EL (cell line): ENCODE measurements around the gene FAM209B.
"Not testable (repeated sequence)": the region's sequence is repeated elsewhere in the genome, so short reads cannot be mapped to it uniquely, and the experiment has no call there.

Experiments used
- DNase-seq: peaks from one replicate; pipeline ENCODE4 v3.0.0-alpha.2; 2016

The FAM209B gene, protein sequence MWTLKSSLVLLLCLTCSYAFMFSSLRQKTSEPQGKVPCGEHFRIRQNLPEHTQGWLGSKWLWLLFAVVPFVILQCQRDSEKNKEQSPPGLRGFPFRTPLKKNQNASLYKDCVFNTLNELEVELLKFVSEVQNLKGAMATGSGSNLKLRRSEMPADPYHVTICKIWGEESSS

DNA sequence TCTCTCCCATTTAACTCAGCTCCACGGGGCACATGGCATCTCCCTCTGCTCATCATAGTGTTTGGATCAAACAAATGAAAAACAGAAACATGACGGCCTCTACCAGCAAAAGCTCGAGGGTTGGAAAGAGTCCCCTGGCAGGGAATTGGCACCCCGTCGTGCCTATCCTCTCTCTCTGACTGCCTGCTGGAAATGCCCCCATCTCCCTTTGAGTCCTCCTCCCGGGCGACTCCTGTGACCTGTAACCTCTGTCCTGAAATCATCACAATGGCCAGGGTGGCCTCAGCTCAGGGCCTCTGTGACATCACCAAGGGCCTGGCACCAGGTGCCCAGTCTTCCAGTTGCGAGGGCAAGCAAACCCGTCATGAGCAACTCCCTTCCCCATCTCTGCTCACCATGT is at the start of gene FAM209B:
TSS of gene FAM209B (plus strand) at position 301 of the 400 bp plus-strand sequence. CDS start at position 397, 96 bp downstream.
- DNase-seq = not testable (repeated sequence)

DNA sequence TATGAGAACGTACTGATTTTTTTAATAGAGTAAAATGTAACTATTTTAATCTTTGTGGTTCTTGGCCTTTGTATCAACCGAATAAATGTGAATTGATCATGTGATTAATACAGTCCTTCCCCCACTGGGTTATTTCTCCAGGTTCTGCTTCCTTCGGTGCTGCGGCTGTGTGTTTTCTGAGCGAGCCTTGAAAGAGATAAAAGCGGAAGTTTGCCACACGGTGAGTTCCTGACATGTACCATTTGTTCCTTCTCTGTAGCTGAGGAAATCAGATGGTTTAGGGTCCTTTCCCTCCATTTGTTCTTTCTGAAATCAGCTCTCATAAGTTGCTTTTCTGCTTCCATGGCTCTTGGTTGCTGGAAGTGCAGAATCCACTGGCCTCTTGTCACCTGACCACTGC is 49.1 kb upstream of the FAM209B start:
- no peak for DNase-seq

DNA sequence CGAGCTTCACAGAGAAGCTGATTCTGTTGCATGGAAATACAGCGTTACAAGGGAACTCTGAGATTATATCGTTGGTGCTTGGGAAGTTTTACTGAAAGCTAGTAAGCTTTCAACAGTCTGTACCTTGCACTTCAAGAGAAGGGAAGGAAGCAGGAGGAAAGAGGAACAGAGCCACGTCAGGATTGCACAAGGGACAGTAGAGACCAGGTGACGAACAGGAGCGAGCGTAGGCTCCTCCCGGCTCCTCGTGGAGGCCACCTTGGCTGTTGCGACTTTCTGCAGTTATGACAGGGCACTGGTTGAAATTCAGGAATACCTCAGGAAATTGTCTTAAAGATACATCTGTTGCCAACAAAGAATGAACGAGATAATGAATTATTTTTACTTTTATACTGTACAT is 45.8 kb upstream of the FAM209B start:
- DNase-seq = no peak

DNA sequence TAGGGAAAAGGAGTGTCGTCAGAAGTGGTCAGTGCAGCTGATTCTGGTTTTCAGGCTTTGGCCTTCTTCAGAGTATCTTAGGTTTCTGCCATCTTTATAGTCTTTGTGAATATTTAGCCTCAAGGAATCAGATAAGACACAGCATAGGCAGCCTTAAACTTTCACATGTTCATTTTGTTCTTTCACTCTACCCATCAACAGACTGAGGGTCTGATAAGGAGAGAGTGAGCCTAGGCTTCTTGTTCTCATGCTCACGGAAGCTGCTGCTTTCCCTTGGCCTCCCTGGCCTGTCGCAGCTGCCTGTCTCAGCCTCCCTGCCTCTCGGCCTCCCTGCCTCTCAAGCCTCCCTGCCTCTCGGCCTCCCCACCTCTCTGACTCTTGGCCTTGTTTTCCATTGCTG is 44.5 kb upstream of the FAM209B start:
- DNase-seq = no peak

DNA sequence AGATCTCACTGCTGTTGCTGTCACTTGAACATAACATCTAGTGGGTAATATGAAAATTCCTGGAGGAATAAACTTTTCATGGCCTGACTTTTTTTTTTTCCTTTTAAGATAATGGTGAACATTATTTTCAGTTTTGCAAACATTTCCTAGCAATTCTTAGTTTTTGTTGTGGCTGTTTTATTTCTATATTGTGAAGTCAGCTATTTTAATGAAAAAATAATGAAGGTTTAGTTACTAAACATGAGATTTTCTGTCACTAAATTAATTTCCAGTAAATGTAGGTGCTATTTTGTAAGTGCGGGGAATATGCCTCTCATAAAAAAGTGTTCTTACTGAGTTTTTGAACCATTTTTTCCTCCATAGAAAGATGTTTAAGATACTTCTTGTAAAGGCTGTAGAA is 31.9 kb upstream of the FAM209B start:
- DNase-seq = no peak

DNA sequence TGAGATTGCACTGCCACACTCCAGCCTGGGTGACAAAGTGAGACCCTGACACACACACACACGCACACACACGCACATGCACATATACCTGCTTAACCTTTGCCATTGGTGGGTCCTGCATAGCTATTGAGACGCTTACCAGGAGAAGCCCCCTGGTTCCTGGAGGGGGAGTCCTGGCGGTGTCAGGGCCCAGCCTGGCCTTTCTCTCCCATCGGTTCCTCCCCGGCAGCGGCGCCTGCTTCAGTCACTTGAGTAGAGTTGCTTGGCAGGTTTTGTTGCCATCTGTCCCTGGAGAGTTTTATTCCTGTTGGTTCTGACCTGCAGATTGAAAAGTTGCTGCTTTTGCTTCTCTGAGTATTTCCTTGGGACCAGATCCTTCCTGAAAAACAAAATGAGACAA is 29.1 kb upstream of the FAM209B start:
- no peak for DNase-seq

DNA sequence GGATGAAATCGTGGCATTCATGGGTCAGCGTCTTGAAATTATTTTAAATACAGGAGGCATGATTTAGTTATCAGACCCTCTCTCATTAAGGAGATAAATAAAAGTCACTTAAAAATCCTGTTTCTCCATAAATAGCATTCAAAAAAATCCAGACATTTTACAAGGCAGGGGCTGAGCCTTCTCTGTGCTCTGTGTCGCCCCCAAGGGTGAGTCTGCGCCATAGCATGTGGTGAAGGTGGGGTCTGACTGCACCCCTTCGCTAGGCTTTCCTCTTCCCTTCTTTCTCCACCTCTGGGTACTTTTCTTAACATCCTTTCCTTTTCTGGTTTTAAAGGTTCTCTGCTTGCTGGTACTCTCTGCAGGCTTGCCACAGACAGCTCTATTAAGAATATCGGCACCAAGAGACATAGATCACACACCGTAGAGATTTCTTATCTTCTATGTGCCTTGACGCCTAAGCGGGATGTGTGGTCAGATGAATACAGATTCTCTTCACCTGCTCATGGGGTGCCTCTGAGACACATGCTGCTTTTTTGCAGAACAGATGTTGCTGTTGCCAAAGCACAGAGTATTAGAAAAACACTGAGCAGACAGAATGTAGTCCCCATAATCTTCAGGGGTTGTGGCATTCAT is 28.6 kb upstream of the FAM209B start:
- peak; percentile 5 for DNase-seq

DNA sequence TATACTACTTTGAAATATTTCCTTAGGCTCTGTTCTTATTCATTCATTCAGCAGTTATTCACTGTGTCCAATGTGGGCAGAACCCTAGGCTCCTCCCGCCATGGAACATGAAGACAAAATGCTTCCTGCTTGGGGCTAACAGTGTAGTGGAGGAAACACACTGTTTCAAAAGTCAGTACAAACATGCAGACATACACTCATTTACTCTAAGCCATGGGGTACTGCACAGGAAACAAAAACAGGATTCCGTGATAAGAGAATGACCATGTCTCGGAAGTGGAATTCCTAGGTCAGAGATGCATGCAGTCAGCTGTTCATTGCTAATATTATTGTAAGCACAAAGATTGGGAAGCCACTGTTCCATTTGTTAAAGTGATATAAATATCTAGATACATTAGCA is 26.9 kb upstream of the FAM209B start:
- no peak for DNase-seq

DNA sequence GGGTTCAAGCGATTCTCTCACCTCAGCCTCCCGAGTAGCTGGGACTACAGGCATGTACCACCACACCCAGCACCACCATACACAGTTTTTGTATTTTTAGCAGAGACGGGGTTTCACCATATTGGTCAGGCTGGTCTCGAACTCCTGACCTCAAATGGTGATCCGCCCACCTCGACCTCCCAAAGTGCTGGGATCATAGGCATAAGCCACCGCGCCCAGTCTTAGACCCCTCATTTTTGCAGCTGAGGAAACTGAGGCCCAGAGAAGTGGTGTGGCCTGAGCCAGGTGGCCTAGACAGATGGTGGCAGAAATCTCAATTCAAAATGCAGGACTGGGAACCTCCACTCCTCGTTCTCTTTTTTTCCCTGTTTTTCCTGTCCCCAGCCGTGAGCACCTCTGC is 21.1 kb upstream of the FAM209B start:
- DNase-seq = no peak

DNA sequence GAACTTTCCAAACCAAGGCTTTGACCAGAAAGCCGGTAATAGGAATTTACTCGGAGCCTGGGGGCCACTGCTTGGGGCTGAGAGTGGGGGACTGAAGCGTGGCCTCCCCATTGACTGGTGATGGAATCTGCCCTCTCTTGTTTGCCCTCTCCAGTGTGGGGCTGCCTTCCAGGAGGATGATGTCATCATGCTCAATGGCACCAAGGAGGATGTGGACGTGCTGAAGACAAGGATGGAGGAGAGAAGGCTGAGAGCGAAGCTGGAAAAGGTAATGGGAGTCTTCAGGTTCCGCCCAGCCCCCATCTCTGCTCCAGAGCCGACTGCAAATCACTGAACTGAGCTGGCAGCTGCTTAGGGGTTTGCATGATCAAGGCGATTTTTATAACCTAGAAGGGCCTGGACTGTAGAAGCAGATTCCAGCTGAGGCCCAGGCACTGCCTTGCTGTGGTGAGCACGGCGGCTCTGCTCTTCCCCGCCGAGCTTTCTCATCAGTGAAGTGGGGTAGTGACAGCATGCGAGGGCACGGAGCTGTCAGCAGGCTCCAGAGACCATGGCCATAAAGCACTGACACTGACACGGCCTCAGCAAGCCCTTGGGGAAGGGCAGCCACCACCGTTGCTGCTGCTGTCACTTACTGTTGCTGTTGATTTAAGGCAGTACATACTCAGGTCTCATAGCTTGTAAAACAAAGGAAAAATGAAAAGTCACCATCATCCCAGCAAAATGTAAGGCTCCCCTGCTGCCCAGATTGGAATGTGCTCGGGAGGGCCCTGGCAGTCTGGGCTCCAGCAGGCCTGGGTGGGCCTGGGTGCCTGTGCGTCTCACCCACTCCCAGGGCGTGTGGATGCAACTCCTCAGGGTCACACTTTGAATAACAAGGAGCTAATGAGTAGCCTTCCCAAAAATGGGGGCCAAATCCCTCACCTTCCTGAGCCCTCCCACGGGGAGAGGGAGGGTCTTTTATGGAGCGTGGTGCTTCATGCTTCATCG is 19.6 kb upstream of the FAM209B start:
- DNase-seq = peak; percentile 38

DNA sequence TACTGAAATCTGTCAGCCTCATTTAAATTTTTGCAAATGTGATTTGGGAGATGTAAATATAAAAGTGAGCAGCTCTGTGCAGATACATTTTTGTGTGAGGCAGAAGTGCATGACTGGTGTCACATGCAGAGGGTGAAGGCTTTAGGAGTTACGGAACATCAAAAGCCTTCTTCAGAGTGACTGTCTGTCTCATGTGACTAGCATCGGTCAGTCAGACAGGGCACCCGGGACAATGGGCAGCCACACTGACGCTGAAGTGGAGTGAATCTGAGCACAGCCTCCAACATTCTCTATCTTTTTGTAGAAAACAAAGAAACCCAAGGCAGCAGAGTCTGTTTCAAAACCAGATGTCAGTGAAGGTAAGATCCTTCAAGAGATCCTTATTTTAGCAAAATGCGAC is 16.4 kb upstream of the FAM209B start:
- DNase-seq = no peak

DNA sequence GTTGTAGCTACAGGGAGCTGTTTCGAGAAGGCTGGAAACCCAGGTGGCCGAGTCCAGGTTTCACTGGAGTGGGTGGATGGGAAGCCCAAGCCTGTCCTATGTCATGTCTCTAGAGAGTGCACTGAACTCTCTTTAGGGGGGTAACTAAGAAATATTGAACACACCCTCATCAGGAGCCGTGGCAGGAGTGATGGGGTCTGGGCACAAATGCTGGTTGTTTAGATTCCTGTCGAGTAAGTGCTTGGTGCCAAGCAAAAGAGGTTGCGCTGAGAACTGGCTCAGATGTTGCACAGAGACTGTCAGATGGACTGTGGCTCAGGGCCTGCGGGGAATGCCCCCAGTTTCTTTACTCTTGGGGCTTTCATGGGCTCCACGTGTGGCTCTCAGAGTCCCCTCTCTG is 15.8 kb upstream of the FAM209B start:
- DNase-seq = no peak

DNA sequence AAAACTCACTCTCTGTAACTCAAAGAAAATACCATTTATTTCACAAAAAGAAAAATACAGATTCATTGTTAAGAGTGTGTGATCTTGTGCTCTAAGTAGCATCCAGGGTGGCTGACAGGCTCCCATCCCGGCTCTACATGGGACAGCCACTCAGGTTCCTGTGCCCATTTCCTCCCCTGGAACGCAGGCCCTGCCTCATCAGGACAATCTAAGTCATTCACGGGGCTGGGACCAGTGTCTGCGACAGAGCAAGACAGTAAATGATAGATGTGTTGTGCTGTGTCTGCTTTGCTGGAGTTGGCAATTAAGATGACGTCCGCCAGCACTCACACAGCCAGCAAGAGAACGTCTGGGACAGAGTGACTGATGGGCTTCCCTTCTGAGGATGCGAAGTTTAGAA is 15.4 kb upstream of the FAM209B start:
- DNase-seq = no peak

DNA sequence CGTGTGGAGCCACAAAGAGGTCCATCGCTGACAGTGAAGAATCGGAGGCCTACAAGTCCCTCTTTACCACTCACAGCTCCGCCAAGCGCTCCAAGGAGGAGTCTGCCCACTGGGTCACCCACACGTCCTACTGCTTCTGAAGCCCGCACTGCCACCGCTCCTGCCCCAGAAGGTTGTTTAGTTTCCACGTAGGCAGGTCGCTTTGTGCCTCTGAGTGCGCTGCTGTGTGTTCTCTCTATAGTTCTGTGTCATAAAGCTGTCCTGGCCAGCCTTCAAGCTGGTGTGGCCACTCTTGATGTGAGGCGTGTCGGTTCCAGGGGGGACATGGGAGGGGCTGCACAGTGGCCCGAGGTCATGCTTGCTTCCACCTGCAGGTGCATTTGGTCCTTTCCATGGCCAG is 14.9 kb upstream of the FAM209B start:
- no peak for DNase-seq

DNA sequence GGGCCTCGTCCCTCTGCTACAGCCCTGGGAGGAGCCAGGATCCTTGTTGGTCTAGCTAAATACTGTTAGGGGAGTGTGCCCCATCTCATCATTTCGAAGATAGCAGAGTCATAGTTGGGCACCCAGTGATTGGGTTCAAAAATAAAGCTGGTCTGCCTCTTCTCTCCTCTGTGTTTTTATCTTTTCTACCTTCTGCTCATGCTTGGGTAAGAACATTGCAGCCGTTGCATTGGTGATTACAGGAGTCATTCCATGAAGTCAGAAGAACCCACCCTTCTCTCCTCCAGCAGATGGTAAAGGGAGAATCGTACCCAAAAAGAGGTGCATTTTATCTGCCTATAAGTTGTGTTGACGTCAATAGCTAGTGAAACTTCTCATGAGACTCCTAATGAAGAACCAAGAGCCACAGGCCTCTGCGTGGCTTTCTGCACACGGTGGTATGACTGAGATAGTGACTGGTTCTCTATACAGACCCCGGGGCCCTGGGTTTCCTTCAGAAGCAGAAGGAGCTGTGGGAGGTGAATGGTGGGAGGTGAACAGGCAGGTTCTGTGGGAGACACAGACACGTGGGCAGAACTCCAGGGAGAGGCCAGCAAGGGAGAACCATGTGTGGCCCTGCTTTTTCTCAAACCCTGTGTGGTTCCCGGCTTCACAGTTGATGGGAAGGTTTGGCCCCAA is 14.2 kb upstream of the FAM209B start:
- no peak for DNase-seq

DNA sequence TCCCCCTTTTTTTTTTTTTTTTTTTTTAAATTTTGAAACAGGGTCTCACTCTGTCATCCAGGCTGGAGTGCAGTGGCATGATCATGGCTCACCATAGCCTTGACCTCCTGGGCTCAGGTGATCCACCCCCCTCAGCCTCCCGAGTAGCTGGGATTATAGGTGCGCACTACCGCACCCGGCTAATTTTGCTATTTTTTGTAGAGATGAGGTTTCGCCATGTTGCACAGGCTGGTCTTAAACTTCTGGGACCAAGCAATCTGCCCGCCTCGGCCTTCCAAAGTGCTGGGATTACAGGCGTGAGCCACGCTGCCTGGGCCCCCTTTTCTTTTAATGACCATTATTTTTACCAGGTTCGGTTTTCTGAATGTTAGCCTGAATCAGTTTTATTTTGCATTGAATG is 13.5 kb upstream of the FAM209B start:
- DNase-seq = no peak

DNA sequence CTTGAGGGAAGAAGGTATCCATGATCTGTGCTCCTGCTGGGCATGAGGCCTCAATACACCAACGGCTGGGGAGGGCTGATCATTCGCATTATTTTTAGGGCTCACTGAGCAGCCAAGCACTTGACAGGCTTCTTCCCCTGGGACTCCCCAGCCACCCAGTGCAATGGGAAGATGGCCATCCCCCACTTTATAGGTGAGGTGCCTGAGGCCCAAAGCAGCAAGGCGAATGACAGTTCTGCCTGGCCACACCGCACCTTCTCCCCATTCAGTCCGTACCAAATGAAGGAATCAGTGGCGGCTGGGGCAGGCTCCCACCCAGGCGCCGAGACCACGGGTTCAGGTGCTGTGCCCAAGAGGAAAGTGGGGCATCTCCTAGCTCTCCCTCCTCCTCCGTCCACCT is 12.9 kb upstream of the FAM209B start:
- DNase-seq = no peak

DNA sequence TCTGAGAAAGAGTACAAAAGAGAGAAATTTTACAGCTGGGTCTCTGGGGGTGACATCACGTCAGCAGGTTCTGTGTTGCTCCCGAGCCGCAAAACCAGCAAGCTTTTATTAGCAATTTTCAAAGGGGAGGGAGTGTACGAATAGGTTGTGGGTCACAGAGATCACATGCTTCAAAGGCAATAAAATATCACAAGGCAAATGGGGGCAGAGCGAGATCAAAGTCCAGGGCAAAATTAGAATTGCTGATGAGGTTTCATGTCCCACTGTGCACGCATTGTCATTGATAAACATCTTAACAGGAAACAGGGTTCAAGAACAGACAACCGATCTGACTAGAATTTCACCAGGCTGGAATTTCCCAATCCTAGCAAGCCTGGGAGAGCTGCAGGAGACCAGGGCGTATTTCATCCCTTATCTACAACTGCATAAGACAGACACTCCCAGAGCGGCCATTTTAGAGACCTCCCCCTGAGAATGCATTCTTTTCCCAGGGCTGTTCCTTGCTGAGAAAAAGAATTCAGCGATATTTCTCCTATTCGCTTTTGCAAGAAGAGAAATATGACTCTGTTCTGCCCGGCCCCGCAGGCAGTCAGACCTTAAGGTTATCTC is 12.2 kb upstream of the FAM209B start:
- DNase-seq = not testable (repeated sequence)

DNA sequence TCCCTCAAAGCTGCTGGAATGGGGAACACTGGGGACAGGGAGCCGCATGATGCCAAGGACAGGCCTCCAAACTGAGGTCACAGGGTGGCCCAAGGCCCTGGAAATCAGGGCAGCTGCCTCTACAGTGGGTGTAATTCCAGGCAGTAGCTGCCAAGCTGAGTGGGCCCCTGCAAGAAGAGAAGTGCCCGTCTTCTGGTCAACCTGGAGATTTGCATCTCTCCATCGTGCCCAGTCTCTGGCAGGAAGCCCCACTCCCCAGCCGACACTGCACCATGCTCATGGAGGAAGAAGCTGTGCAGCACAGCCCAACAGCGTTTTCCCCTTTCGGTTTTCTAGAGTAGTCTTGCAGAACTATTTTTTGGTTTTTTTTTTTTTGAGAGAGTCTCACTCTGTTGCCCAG is 10.7 kb upstream of the FAM209B start:
- no peak for DNase-seq

DNA sequence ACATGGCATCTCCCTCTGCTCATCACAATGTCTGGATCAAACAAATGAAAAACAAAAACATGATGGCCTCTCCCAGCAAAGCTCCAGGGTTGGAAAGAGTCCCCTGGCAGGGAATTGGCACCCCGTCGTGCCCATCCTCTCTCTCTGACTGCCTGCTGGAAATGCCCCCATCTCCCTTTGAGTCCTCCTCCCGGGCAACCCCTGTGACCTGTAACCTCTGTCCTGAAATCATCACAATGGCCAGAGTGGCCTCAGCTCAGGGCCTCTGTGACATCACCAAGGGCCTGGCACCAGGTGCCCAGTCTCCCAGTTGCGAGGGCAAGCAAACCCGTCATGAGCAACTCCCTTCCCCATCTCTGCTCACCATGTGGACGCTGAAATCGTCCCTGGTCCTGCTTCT is 8.6 kb upstream of the FAM209B start, which contains the start of gene FAM209A:
TSS of gene FAM209A (plus strand) at position 301 of the 400 bp plus-strand sequence. CDS start at position 366, 65 bp downstream.
- DNase-seq = not testable (repeated sequence)

DNA sequence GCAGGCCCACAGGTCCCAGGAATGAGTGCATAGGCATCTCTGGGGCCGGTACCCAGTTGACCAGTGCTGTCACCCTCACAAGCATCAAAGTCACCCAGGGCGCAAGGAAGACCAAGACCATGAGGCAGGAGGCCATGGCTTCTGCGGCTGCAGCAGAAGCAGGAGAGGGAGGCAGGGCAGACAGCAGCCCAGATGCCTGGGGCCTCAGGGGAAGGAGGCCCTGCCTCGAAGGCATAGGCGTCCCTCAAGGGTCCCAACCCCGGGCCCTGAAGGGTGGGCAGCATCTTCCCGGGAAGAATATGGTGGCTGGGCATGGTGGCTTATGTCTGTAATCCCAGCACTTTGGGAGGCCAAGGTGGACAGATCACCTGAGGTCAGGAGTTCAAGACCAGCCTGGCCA is 5.5 kb upstream of the FAM209B start:
- no peak for DNase-seq

DNA sequence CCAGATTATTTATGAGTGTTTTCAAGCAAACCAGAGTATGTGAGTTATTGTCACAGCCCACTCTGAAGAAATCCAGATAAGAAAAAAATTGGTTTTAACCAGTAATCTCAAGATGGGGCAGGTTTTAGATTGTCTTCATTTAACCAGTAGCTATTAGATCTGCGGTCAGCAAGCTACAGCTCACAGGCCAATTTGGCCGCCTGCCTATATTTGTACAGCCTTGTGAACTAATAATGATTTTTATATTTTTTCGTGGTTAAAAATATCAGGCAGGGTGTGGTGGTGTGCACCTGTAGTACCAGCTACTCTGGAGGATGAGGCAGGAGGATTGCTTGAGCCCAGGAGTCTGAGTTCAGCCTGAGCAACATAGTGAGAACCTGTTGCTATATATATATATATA is 5.0 kb downstream of the FAM209B start:
- DNase-seq = no peak

DNA sequence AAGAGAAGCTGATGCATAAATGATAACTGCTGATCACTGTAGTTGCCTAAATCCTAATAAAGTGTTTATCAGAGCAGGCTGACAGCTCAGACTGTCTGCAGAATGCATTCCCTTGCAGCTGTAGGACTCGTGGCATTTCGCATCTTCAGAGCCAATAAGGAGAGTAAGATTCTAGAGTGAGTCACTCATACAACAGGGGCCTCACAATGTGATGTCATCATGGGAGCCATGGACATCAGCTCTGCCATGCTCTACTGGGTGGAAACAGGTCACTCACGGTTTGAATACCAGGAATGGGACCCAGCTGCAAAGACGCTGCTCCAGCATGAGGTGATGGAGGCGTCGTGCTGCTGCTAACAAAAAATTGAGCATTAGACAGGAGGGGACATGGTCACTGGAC is 7.4 kb downstream of the FAM209B start:
- DNase-seq = peak; percentile 30
